BLaER1 treated with 17β-estradiol and CSF1 and Interleukin-3, amounts not matched to agents 10 nM and 100 nM (cell line): ENCODE measurements around the gene HOGA1.
"Not testable (repeated sequence)": the region's sequence is repeated elsewhere in the genome, so short reads cannot be mapped to it uniquely, and the experiment has no call there.

ENCODE experiments used
- H3K27ac ChIP-seq, 11 experiments: shearing (Covaris generic); formaldehyde crosslinking; 2 replicates each; pipeline ENCODE4 v1.8.1; 2022
- H3K27me3 ChIP-seq, 11 experiments: shearing (Covaris generic); formaldehyde crosslinking; 2 replicates each; pipeline ENCODE4 v1.8.1; 2022
- H3K36me3 ChIP-seq, 11 experiments: shearing (Covaris generic); formaldehyde crosslinking; 2 replicates each; pipeline ENCODE4 v1.8.1; 2022
- H3K4me1 ChIP-seq, 10 experiments: shearing (Covaris generic); formaldehyde crosslinking; 2 replicates each; pipeline ENCODE4 v1.8.1; 2022
- H3K4me2 ChIP-seq, 11 experiments: shearing (Covaris generic); formaldehyde crosslinking; 2 replicates each; pipeline ENCODE4 v1.8.1; 2022
- H3K4me3 ChIP-seq, 10 experiments: shearing (Covaris generic); formaldehyde crosslinking; 2 replicates each; pipeline ENCODE4 v1.8.1; 2022
- H3K9ac ChIP-seq, 11 experiments: shearing (Covaris generic); formaldehyde crosslinking; 2 replicates each; pipeline ENCODE4 v1.8.1; 2022
- H3K9me3 ChIP-seq, 11 experiments: shearing (Covaris generic); formaldehyde crosslinking; replicated peaks in 1 of 11; 2 replicates each; pipeline ENCODE4 v1.8.1; 2022
- H4K20me1 ChIP-seq, 11 experiments: shearing (Covaris generic); formaldehyde crosslinking; 2 replicates each; pipeline ENCODE4 v1.8.1; 2022
- Cebpa-rat ChIP-seq, 11 experiments: shearing (Covaris generic); IDR thresholded peaks; 2 replicates each; pipeline ENCODE4 v1.8.1; 2022

HOGA1 gene

GRCh38 chr10:97573021-97573420 lies 11.2 kb upstream of the HOGA1 start:
- TF ChIP-seq Cebpa-rat (IDR thresholded peaks at IDR 0.05), result no peak
- no peak overlapping the region for H3K27ac ChIP-seq
- peaks cover 0 to 23% (median 0%) of the 10 kb centered on the region in 11 experiments; a peak in 3 of 22 replicates for H4K20me1 ChIP-seq
- H3K4me3 ChIP-seq, result no peak overlapping the region
- H3K36me3 ChIP-seq, result peaks cover 0 to 37% (median 0%) of the 10 kb centered on the region in 11 experiments; a peak in 9 of 22 replicates
- no peaks in the 10 kb centered on the region for H3K27me3 ChIP-seq
- H3K4me1 ChIP-seq, result peaks cover 8 to 23% (median 14%) of the 10 kb centered on the region in 10 experiments; a peak in 18 of 20 replicates
- H3K9me3 ChIP-seq, result no peaks in the 10 kb centered on the region
- no peak overlapping the region for H3K9ac ChIP-seq
- H3K4me2 ChIP-seq, result peak overlapping the region in 4 of 11 experiments; percentile 5 to 44 (median 34); a peak in 9 of 22 replicates

GRCh38 chr10:97573672-97574071 lies 10.5 kb upstream of the HOGA1 start:
- no peaks in the 10 kb centered on the region for H3K9me3 ChIP-seq
- H3K27ac ChIP-seq, result no peak overlapping the region
- no peak overlapping the region for H3K4me2 ChIP-seq
- H4K20me1 ChIP-seq, result peaks cover 0 to 23% (median 0%) of the 10 kb centered on the region in 11 experiments; a peak in 3 of 22 replicates
- H3K27me3 ChIP-seq, result no peaks in the 10 kb centered on the region
- peaks cover 8 to 23% (median 14%) of the 10 kb centered on the region in 10 experiments; a peak in 18 of 20 replicates for H3K4me1 ChIP-seq
- H3K4me3 ChIP-seq, result no peak overlapping the region
- peaks cover 0 to 31% (median 0%) of the 10 kb centered on the region in 11 experiments; a peak in 9 of 22 replicates for H3K36me3 ChIP-seq
- H3K9ac ChIP-seq, result no peak overlapping the region
- TF ChIP-seq Cebpa-rat (IDR thresholded peaks at IDR 0.05), result no peak

GRCh38 chr10:97574374-97575126 lies 9.6 kb upstream of the HOGA1 start:
- no peak for TF ChIP-seq Cebpa-rat (IDR thresholded peaks at IDR 0.05)
- H3K27ac ChIP-seq, result no peak overlapping the region
- H3K4me2 ChIP-seq, result peak overlapping the region in 1 of 11 experiments; percentile 13; a peak in 1 of 22 replicates

GRCh38 chr10:97575127-97575668 lies 9.0 kb upstream of the HOGA1 start:
- Histone ChIP-seq H3K4me1 (peaks cover 8 to 23% (median 14%) of the 10 kb centered on the region in 10 experiments; a peak in 18 of 20 replicates), H3K36me3 (peaks cover 0 to 16% (median 0%) of the 10 kb centered on the region in 11 experiments; a peak in 9 of 22 replicates), H3K9me3 (no peaks in the 10 kb centered on the region), H3K27me3 (no peaks in the 10 kb centered on the region), H3K4me2 (peak overlapping the region in 1 of 11 experiments; percentile 13; a peak in 1 of 22 replicates), H3K27ac (no peak overlapping the region), H4K20me1 (peaks cover 0 to 23% (median 0%) of the 10 kb centered on the region in 11 experiments; a peak in 3 of 22 replicates), H3K9ac (no peak overlapping the region), H3K4me3 (no peak overlapping the region)
- TF ChIP-seq Cebpa-rat (IDR thresholded peaks at IDR 0.05), result no peak

More at GRCh38 chr10:97574374-97575126, 9.6 kb upstream of the HOGA1 start:
- Histone ChIP-seq H3K9me3 (no peaks in the 10 kb centered on the region), H3K36me3 (peaks cover 0 to 22% (median 0%) of the 10 kb centered on the region in 11 experiments; a peak in 9 of 22 replicates), H3K4me3 (no peak overlapping the region), H3K9ac (no peak overlapping the region), H3K27me3 (no peaks in the 10 kb centered on the region), H4K20me1 (peaks cover 0 to 23% (median 0%) of the 10 kb centered on the region in 11 experiments; a peak in 3 of 22 replicates), H3K4me1 (peaks cover 8 to 23% (median 14%) of the 10 kb centered on the region in 10 experiments; a peak in 18 of 20 replicates)

- not testable (repeated sequence) for H3K4me2 ChIP-seq
These were observed 7.7 kb upstream of the HOGA1 start for GRCh38 chr10:97576487-97576886.

GRCh38 chr10:97577701-97578100 lies 6.5 kb upstream of the HOGA1 start:
- Histone ChIP-seq H3K9me3 (no peaks in the 10 kb centered on the region), H3K9ac (no peak overlapping the region), H3K36me3 (no peaks in the 10 kb centered on the region), H3K4me3 (no peak overlapping the region), H3K27ac (no peak overlapping the region), H3K4me1 (peaks cover 4 to 12% (median 5%) of the 10 kb centered on the region in 10 experiments; a peak in 17 of 20 replicates), H3K4me2 (no peak overlapping the region), H3K27me3 (no peaks in the 10 kb centered on the region), H4K20me1 (peaks cover 0 to 4% (median 0%) of the 10 kb centered on the region in 11 experiments; a peak in 2 of 22 replicates)
- TF ChIP-seq Cebpa-rat (IDR thresholded peaks at IDR 0.05), result no peak

More at GRCh38 chr10:97576487-97576886, 7.7 kb upstream of the HOGA1 start:
- not testable (repeated sequence) for H3K4me3 ChIP-seq, H3K9ac ChIP-seq, H3K27me3 ChIP-seq, H3K9me3 ChIP-seq, H3K36me3 ChIP-seq, H3K27ac ChIP-seq
- peaks cover 8 to 16% (median 13%) of the 10 kb centered on the region in 10 experiments; a peak in 18 of 20 replicates for H3K4me1 ChIP-seq
- peaks cover 0 to 13% (median 0%) of the 10 kb centered on the region in 11 experiments; a peak in 2 of 22 replicates for H4K20me1 ChIP-seq

- no peaks in the 10 kb centered on the region for H3K36me3 ChIP-seq
These were observed 5.9 kb upstream of the HOGA1 start for GRCh38 chr10:97578171-97578844.

GRCh38 chr10:97580421-97581367 lies 3.5 kb upstream of the HOGA1 start:
- Histone ChIP-seq H3K4me1 (no peaks in the 10 kb centered on the region), H3K9ac (no peak overlapping the region), H3K27me3 (no peaks in the 10 kb centered on the region), H3K4me2 (no peak overlapping the region), H3K9me3 (no peaks in the 10 kb centered on the region), H4K20me1 (no peaks in the 10 kb centered on the region; a peak in 1 of 22 replicates), H3K27ac (no peak overlapping the region), H3K4me3 (no peak overlapping the region), H3K36me3 (no peaks in the 10 kb centered on the region)
- TF ChIP-seq Cebpa-rat (IDR thresholded peaks at IDR 0.05), result no peak

More at GRCh38 chr10:97578171-97578844, 5.9 kb upstream of the HOGA1 start:
- no peak overlapping the region for H3K9ac ChIP-seq
- H3K27me3 ChIP-seq, result no peaks in the 10 kb centered on the region
- H3K4me3 ChIP-seq, result no peak overlapping the region
- no peaks in the 10 kb centered on the region; a peak in 1 of 22 replicates for H4K20me1 ChIP-seq
- H3K27ac ChIP-seq, result no peak overlapping the region
- TF ChIP-seq Cebpa-rat (IDR thresholded peaks at IDR 0.05), result no peak
- H3K4me1 ChIP-seq, result peaks cover 0 to 8% (median 0%) of the 10 kb centered on the region in 10 experiments; a peak in 5 of 20 replicates
- H3K4me2 ChIP-seq, result no peak overlapping the region
- no peaks in the 10 kb centered on the region for H3K9me3 ChIP-seq
